Activated CD8-positive, alpha-beta memory T cell treated with anti-CD3 and anti-CD28 coated beads, Interleukin-2, amount 50 U/mL, for 24 hours (primary cell): ENCODE measurements around the gene HSD11B2.

Experiments
- DNase-seq: peaks from one replicate; pipeline ENCODE4 v3.0.0-alpha.2; 2020; ENCODE audit errors: extremely low read depth

HSD11B2 gene

DNA sequence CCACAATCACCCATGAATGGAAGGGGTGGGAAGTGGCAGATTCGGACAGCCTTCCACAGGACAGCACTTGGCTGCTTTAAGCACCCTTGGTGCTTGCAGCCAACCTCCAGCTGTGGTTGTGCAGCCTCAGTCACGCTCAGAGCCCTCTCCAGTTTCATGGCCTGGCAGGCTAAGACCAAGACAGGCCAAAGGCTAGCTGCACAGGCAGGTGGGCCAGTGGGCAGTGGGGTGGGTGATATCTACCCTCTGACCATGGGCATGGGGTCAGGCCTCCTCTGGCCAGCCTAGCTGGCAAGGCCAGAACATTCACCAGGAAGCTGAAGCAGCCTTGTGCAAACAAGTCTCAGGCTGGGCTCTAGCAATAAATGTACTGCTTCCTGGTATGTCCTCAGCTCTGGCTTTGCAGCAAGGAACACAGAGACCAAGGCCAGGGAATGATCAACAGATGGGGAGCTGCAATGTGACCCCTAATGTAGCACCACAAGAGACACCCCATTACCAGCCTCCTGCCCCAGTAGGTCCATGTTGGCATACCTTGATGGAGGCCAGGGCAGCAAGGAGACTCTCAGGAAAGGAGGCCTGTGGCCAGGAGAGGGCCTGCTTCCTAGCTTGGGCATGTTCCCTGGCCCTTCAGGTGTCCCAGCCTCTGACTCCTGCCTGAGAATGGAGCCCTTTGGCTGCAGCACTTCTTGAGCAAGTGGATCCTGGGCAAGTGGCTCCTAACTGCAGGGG, 20.9 kb downstream of the HSD11B2 start:
- no peak for DNase-seq

DNA sequence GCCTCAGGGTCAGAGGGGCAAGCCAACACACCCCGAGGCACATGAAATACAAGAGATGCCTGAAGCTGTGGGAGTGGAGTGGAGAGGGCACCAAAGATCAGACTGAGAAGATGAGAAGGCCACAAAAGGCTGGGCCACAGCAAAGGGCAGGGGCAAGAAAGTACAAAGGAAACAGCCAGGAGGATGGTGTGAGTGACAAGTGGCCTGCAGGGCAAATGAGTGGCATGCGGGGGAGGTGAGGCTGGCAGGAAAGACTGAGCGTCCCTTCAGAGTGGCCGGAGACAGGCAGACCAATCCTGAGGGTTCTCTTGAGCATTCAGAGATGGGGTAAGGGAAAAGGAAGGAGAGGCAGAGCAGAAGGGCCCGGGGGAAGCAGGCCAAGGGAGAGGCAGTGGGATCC, 23.2 kb downstream of the HSD11B2 start:
- DNase-seq, result no peak

GRCh38 chr16:67454852-67455251, 23.9 kb downstream of the HSD11B2 start:
- DNase-seq, result no peak

- no peak for DNase-seq
Measured at GRCh38 chr16:67456391-67457081, 25.6 kb downstream of the HSD11B2 start.

- DNase-seq, result no peak
Measured at GRCh38 chr16:67457611-67458010, 26.7 kb downstream of the HSD11B2 start.

DNA sequence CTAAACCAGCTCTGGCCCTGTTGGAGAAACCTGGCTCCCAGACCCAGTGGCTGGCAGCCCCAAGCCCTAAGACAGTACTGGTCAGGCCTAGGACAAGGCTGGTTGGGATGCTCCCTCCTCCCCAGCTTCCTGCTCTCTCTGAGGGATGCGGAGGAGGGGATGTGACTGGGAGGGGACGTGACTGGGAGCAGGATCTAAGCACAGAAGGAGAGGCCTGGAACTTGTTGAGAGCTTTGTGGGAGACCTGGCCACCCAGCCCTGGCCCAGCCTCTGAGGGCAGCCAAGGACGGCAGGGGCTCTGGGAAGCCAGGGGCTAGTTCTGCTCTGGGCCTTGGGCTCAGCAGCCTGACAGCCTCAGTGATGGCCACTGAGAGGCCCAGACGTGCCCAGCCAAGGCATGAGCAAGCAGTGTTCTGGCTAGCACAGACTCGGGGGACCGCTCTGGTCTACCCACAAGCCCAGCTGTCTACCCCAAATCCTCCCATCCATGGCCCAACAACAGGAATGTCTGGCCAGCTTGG, 27.3 kb downstream of the HSD11B2 start:
- no peak for DNase-seq

GRCh38 chr16:67459066-67459860, 28.3 kb downstream of the HSD11B2 start:
- DNase-seq, result no peak

DNA sequence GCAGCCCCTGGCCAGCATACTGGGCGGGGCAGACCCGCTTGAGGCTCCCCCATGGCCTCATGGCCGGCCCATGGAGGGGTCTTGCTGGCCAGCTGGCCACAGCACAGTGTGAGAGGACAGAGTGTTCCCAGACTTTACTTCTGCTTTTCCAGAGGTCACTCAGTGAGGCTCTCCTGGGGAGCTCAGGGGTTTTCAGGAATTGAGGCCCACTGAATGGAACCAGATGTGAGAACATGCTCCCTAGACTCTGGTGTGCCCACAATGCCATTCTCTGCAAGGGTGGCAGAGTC, 28.9 kb downstream of the HSD11B2 start:
- DNase-seq, result no peak

DNA sequence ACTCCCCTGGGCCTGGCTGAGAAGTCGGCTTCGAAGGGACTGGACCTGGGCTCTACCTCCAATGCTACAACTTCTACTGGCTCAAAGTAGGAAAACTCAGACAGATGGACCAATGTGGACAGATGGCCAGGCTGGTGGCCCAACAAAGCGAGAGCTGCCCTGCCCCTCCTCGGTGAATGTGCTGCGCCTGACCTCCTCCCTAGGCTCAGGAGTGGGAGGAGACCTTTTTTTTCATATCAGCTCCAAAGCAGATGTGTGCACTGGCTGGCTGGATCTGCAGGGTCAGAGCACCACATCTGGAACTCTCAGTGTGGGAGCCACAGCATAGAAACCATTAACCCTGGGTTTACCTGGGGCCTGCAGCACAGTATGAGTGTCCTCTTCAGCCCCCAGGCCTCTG, 29.2 kb downstream of the HSD11B2 start:
- DNase-seq, result no peak

DNA sequence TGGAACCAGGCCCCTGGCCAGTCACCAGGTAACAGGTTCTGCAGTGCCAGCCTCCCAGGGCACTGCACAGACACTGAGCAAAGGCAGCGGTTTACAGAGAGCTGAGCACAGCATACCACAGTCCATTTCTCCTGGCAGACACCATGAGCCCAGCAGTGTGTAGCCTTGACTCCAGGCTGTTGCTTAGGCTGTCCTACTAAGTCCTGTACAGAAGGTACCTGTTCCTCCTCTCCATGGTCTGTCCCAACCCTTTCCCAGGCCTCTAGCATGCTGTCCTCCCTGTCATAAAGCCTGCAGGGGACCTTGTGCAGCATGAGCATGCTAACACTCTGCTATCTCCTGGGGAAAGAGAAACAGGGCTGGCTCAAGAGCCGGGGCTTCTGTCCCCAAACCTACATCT, 30.0 kb downstream of the HSD11B2 start:
- no peak for DNase-seq

- DNase-seq, result no peak
Measured at GRCh38 chr16:67461600-67462278, 30.8 kb downstream of the HSD11B2 start.

- no peak for DNase-seq
Measured at GRCh38 chr16:67462279-67462655, 31.3 kb downstream of the HSD11B2 start.

DNA sequence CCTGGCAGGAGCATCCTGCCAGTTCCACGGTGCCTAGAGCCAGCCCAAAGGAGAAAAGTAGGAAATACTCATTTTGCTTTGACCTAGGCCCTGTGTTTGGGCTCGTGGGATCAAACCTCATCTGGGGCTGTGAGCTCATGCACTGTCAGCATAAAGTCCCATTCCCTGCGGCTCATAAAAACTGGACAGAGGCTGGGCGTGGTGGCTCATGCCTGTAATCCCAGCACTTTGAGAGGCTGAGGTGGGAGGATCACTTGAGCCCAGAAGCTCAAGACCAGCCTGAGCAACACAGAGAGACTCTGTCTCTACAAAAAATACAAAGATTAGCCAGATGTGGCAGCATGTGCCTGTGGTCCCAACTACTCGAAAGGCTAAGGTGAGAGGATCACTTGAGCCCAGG, 32.1 kb downstream of the HSD11B2 start:
- DNase-seq, result no peak

GRCh38 chr16:67463691-67464090, 32.8 kb downstream of the HSD11B2 start:
- DNase-seq, result no peak

- no peak for DNase-seq
Measured at GRCh38 chr16:67464565-67464964, 33.6 kb downstream of the HSD11B2 start.

GRCh38 chr16:67466581-67466980, 35.7 kb downstream of the HSD11B2 start:
- DNase-seq, result no peak

DNA sequence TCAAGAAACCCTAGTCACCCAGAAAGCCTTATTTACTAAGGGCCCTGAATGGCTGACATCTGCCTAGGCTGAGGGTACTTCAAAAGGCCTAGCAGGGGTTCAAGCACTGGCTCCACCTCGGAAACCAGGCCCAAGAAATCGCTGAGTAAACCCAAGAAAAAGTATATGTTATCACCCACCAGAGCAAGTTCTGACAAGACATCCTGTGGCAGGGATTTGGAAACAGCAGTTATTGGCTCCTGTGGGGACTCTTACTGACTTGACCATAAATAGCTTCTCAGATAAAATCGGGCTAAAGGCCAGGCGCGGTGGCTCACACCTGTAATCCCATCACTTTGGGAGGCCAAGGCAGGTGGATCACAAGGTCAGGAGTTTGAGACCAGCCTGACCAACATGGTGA, 37.8 kb downstream of the HSD11B2 start:
- DNase-seq, result no peak

GRCh38 chr16:67470359-67470758, 39.4 kb downstream of the HSD11B2 start:
- DNase-seq, result no peak

GRCh38 chr16:67471758-67472384, 41.0 kb downstream of the HSD11B2 start:
- no peak for DNase-seq

GRCh38 chr16:67474551-67475455, 43.9 kb downstream of the HSD11B2 start:
- DNase-seq, result no peak
